HG03575 (cell line): Measurements from ENCODE around the gene AJAP1.

Source experiments
- ATAC-seq: cut with Tn5 transposase; IDR thresholded peaks from one replicate; pipeline ENCODE4 v1.9.1; 2021; ENCODE audit not compliant: unreplicated experiment, insufficient number of reproducible peaks, low FRiP score; ENCODE audit errors: extremely low read depth

The AJAP1 gene

DNA sequence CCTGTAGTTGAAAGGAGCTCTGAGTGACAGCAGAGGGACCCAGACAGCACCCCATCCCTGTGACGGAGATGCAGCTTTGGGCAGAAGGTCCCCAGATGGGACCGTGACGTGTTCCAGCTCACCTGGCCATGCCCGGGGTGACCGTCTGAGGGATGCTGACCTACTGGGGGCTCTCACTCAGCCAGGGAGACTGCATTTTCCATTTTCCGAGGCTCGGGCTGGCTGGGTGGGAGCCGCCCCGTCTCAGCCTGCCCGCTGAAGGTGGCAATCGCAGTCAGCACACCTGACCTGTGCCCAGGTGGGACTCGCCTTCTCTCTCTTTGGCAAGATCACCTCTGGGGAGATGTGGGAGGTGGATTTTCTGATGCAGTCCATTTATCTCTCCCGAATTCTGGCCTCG lies 127.2 kb downstream of the AJAP1 start:
- ATAC-seq: no peak

DNA sequence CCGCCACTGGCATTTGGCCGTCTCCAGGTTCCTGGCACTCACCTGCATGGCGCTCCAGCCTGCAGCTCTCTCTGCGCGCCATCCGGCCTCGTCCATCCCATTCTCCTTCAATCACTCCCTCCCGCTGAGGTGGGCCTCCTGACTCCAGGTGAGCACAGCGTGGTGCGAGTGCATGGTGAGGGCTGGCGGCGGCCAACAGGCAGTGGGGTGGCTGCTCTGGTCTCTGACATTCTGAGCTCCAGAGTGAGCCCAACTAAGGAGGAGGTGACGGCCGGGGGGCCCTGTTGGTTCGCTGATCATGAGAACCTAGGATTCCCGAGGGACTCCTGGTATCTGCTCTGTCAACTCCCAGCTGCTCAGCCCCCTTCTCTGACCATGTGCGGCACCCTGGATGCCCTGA lies 130.4 kb downstream of the AJAP1 start:
- ATAC-seq: no peak

DNA sequence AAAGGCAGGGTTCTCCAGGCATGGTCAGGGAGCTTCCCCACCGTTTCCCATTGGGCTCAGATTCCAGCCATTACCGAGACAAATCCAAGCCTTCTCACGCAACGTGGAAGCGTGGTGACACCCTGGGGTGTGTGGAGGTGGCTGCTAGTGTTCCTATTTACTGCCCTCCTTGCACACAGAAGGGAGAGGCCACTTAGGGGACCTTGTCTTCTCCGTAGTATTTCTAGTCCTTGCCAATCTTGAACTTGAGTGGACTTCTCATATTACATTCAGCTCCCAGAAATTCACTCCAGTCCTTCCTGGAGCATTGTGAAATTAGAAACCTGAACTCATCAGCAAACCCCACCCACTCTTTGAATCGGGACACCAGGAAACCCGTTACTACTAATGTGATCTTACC lies 131.6 kb downstream of the AJAP1 start:
- ATAC-seq: no peak

DNA sequence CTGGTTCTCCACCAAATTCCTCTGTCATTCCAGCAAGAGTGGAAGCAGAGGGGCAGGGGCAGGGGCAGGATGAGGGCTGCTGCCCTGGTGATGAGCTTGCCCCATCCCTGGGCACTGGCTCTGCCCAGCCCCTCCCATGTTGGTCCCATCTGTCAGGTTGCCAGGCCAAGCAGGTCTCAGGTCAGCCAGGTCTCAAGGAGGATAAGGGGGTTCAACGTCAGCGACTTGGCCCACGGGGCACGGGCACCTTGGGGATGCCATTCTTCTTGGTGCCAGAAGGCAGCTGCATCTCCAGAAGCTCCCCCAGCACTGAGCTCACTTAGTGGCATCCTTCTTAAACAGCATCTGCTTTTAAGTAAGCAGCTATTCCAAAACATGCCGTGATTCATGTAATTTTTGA lies 133.1 kb downstream of the AJAP1 start:
- no peak for ATAC-seq

DNA sequence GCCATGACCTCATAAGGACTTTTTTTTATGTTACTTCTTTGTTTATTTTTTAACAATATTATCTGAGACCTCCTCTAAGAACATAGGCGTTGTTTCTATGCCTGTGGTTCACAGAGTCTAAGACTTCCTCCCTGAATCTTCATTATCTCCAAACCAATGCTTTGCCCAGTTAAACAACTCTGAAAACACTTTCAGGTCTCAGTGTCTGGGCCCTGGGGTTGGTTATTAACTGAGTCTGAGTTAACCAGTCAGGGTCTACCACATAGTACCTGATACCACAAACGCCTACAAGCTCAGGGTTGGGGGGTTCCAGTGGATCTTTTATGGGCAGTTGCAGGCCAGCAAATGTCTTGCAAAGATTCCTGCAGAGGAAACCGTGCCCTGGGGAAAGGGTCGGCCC lies 138.2 kb downstream of the AJAP1 start:
- no peak for ATAC-seq

DNA sequence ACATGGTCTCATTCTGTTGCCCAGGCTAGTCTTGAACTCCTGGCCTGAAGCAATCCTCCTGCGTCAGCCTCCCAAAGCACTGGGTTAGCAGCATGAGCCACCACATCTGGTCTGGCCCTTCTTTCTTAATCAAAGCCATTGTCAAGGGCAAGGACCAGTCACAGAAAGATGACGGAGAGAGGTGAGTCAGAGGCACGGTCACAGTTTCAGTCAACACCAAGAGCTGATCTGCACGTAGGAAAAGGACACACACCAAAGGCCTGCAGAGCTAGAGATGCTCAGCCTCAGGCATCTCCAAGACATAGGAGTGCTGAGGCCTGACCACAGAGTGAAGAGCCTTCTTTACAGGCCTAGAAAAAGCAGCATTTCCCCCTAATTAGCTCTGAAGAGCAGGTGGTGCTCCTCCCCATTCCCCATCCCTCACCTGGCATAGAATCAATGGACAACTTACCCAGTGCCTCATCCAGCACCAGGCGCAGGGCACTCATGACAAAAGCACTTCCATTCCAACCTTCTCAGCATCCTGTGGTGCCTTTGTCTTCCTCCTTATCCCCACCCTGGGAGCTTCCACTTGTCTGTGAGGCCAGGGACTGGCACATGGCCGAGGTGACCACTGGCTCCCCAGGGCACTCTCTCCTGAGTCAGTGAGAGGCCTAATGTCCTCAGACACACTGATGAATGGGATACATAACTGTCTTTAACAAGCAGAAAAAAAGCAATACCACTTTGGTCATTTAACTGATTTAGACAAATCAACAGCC lies 139.8 kb downstream of the AJAP1 start:
- no peak for ATAC-seq

DNA sequence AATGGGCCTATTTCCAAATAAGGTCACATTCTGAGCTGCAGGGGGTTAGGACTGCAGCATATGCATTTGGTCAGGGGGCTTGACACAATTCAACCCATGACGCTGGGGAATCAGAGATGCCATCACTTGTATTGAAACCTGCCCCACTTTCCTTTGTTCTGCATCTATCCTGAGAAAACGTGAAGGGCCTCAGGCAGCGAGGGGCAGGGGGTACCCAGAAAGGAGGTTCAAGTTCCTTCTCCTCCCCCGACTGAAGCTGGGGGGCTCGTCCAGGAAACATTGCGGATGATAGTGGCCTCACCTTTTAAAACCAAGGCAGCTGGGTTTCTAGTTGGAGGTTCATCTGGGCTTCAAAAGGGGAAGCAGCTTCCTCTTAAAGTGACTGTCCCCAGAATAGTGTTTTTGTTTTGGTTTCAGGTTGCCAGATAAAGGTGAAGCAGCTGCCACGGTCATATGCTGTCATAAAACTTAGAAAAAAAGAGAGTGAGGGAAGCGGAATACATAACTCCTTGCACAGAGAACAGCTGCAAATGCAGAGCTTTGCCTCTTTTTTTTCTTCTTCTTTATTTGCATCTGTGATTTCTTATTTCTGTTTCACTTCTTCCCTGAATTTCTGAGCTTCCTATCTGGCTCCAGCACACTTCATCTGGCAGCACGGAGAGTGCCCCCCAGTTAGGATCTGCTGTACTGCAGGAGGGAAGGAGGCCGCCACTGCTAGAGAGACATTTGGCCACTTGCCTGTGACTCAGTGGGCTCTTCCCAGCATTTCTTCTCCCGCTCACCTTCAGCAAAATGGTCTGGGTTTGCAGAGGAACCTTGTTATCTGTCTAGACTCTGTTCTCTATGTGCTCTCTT lies 142.0 kb downstream of the AJAP1 start:
- no peak for ATAC-seq

DNA sequence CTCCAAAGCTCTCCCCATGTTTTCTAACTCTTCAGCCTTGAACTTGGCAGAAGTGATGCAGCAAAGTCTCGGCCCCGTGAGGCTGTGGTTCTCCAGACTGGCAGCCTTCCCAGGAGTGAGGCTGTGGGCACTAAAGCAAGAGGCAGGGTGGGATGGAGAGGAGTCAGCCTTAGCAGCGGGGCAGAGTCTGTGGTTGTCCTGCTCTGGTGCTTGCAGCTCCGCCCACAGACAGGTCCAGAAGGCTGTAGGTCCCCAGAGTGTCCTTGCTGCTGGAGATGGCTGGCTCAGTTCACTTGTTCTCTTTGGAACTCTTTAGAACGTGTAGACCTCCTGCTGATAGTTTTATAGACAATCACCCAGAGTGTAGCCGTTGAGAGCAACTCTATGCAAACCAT lies 142.6 kb downstream of the AJAP1 start:
- ATAC-seq: no peak

DNA sequence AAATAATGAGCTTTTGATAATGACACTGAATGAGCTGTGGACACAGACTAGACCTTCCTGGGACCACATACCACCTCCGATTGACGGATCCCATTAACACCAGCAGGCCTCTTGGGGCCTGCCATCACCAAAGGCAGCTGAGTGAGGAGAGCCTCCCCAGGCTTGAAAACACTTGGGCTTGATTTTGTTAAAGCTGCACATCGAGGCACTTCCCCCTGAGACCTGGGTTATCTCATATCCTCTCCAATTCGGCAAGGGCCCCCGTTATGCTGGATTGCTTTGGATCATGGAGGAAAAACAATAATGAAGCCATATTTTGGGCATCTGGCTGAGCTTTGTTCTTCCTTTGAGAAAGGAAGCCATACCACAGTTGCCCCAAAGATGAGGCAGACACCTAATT lies 143.0 kb downstream of the AJAP1 start:
- no peak for ATAC-seq

DNA sequence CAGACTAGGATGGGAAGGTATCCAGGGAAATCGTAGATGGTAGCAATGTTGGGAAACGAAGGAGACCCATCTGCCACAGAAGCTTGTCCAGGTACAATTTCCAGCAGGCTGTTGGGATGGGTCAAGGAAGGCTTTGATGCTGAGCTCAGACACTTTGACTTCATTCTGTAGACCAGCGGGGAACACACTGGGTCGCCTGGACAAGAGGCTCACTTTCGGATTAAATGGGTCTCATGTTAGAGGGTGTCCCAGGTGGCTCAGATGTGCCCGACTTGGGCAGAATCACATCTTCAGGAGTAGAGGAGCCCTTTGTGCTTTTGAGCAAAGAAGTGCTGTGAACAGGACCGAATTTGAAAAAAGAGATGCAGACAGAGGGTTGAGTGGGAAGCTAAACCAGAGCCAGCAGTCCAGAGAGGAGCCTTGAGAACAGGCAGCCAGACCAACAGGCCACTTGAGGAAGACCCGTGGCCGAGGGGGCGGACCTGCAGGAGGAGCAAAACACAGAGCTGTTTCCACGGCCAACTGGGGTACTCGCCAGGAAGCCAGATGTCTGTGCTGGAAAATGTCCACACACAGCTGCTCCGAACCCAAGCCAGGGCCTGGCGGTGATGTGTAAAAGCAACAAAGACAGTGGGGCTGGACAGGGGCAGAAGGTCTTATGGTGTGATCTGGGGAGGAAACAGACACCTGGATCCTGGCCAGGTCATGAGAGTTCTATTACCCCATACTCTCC lies 146.9 kb downstream of the AJAP1 start:
- ATAC-seq: no peak

DNA sequence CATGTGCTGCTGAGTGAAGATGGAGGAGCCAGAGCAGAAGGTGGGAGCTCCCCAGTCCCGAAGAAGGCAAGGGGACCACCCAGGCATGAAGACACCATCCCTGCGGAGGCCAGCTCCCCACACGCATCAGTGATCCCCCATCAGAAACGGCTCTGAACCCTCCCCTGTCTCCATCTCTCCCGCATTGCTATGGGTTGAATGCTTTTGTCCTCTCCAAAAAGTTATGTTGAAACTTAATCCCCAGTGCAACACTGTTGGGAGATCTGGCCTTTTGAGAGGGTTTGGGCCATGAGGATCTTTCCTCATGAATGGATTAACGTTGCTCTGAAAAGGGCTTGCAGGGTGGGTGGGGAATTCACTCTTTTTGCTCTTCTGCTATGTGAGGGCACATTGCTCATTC lies 147.6 kb downstream of the AJAP1 start:
- no peak for ATAC-seq

DNA sequence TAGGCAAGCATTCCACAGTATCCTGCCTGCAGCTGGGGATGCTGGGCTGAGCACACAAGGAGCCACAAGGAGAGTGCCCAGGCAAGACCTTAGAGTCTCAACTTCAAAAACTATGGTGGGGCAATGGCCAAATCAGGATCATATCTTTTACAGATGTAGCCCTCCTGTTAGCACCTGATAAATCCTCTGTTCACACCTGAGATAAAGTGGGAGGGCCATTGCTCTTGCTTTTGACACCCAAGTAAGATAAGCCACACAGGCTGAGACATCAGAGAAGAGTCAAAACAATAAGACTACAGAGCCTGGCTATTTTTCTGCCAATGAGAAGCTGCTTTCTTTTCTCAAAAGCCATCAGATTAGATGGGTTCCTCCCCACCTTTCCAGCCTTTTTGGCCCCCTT lies 148.9 kb downstream of the AJAP1 start:
- ATAC-seq: no peak

DNA sequence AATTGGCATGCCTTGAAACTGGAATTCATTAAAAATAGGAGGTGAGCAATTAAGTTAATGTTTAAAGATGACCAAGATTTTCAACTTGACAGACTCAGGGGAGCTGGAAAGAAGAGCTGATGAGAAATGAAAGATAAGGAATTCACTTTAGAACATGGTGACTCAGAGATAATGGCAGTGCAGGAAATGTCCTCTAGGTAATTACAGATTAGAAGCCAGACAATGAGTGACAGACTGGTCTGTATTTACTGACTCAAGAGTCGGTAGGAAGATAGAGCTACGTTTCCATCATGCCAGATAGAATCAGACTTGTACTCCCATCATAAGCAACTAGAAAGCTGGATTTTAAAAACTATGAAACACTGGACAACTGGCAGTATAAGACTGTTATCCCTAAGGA lies 151.6 kb downstream of the AJAP1 start:
- no peak for ATAC-seq

DNA sequence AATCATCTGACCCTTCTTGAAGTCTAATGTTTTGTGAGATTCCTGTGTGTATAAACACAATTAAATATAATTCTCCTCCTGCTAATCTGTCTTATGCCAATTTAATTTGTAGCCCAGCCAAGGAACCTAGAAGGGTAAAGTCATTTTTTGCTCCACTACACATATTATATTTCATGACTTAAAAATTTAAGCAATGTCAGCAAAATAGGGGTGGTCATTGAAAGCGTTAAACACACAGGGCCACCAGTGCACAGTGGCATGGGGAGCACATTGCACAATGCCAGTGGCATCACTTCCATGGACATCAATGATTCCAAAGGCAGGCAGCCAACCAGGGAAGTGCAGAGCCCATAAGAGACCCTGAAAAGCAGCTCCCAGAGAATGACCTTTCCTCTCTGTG lies 166.1 kb downstream of the AJAP1 start:
- ATAC-seq: no peak

DNA sequence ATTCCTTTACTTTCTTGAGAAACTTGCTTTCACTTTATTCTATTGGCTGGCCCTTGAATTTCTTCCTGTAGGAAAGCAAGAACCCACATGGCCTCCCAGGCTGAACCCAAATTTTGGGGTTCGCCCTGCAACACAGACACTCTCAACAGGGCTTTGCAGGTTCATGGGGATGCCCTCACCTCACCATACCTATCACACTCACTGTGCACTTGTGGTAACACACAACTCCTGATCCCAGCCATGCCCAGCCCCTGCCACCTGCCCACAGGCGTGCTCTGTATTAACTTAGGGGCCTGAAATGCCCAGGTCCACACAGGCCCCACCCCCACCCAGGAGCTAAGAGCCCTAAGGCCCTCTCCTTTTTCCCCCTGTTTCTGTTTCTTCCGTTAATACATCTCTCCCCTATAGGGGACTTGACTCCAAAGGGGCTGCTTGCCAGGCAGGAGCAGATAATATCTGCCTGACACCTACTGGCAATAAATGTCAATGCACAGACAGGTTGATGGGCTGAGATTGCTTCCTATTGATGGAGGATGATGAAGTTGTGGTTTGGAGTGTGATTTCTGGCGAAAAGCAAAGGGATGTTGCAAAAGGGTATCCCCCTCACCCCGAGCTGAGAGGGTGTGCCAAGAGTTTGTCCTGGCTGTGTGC lies 171.5 kb downstream of the AJAP1 start:
- ATAC-seq: no peak

DNA sequence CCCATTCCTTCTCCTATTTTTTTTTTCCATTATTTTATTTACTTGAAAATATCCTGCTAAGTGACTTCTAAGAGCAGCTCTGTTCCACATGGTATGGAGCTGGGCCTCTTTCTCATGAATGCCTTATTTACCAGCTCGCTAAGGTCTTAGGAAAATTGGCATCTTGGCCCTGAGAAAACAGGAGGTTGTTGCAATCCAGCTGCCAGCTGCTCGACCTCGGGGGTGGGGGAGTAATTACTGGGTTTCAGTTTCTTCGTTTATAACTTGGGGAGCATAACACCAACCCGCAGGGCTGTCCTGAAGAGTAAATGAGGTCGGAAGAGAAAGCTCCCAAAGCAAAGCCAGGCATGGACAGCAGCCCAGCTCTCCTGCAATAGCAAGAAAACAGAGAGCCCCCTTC lies 176.3 kb downstream of the AJAP1 start:
- ATAC-seq: no peak

DNA sequence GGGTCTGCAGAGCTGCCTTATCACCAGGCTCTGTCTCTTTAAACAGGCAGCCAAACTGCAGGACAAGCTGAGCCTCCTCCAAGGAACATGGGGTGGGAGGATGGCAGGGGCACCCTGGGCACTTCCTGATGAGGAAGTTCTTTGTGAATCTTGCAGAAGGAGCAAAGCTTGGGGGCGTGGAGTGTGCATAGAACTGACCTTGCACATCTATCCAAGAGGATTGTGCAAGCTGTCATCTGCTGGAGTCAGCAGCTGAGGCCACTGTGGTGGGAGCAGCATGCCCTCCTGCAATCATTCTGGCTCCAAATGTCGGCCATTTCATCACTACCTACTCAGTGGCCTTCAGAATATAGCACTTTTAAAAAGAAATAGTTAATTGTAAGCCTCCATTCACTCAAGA lies 182.2 kb downstream of the AJAP1 start:
- no peak for ATAC-seq

DNA sequence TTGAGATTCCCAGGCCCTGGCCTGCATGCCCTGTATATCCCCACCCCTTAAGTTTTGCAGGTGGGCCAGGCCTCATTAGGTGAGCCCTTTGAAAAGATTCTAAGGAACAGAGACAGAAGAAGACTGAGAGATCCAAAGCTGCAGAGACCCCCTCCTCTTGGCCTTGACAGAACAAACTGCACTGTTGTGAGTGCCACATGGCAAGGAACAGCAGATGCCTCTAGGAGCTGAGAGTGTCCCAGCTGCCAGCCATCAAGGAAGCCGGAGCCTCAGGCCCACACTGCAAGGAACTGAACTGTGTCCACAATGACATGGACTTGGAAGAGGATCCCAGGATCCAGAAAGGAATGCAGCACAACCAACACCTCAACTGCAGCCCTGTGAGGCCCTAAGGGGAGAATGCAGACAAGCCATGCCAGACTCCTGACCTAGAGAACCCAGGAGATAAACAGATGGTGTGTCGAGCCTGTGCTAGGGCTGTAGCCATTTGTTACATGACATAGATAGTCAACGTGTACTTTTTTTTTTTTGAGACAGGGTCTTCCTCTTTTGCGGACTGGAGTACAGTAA lies 182.7 kb downstream of the AJAP1 start:
- no peak for ATAC-seq

DNA sequence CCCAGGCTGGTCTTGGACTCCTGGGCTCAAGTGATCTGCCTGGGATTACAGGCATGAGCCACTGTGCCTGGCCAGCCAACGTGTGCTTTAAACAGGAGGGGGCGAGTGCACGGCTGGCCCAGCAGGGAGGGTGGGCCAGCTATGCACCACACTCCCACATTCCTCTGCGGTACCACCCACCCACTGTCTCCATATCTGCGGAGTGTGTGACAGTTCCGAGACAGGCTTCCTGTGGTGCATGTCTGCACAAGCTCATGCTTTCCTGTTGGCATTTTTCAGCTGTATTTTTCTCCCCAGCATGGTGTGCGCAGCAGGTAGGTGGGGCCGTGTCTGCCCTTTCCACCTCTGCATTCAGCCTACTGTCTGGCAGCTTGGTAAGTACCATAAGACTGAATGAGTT lies 183.3 kb downstream of the AJAP1 start:
- no peak for ATAC-seq
